ENCODE results near the gene ADGRG4. TPM values are rescaled to one million over a fixed set of nuclear protein-coding genes. Genes with fewer than 3 reads are reported as not detected.

Gene ADGRG4, protein sequence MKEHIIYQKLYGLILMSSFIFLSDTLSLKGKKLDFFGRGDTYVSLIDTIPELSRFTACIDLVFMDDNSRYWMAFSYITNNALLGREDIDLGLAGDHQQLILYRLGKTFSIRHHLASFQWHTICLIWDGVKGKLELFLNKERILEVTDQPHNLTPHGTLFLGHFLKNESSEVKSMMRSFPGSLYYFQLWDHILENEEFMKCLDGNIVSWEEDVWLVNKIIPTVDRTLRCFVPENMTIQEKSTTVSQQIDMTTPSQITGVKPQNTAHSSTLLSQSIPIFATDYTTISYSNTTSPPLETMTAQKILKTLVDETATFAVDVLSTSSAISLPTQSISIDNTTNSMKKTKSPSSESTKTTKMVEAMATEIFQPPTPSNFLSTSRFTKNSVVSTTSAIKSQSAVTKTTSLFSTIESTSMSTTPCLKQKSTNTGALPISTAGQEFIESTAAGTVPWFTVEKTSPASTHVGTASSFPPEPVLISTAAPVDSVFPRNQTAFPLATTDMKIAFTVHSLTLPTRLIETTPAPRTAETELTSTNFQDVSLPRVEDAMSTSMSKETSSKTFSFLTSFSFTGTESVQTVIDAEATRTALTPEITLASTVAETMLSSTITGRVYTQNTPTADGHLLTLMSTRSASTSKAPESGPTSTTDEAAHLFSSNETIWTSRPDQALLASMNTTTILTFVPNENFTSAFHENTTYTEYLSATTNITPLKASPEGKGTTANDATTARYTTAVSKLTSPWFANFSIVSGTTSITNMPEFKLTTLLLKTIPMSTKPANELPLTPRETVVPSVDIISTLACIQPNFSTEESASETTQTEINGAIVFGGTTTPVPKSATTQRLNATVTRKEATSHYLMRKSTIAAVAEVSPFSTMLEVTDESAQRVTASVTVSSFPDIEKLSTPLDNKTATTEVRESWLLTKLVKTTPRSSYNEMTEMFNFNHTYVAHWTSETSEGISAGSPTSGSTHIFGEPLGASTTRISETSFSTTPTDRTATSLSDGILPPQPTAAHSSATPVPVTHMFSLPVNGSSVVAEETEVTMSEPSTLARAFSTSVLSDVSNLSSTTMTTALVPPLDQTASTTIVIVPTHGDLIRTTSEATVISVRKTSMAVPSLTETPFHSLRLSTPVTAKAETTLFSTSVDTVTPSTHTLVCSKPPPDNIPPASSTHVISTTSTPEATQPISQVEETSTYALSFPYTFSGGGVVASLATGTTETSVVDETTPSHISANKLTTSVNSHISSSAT (N-terminal part only)
- polyA plus RNA-seq, result not detected in 2 replicates

GRCh38 chrX:136300721-136301120, at the start of gene ADGRG4:
ADGRG4 (plus strand) TSS chrX:136300963; CDS start chrX:136308778, 7,815 bp downstream.

GRCh38 chrX:136251041-136251991, 49.4 kb upstream of the ADGRG4 start, which contains the start of gene MAP7D3:
MAP7D3 (minus strand) TSS chrX:136251400; CDS start chrX:136251358, 42 bp downstream.

Other genes starting within 250 kb of the ADGRG4 start
- gene FHL1, start 153.4 kb upstream of the ADGRG4 start, polyA plus RNA-seq, result 90.3 and 91.8 TPM in 2 replicates
- 7.0 and 11.5 TPM in 2 replicates for gene MAP7D3, start 49.6 kb upstream of the ADGRG4 start, polyA plus RNA-seq
- not detected in 2 replicates for gene BRS3, start 187.0 kb downstream of the ADGRG4 start, polyA plus RNA-seq
- 56.2 and 59.9 TPM in 2 replicates for gene HTATSF1, start 196.6 kb downstream of the ADGRG4 start, polyA plus RNA-seq
- 2.1 TPM in 1 of 2 replicates, not detected in the other for gene VGLL1, start 231.3 kb downstream of the ADGRG4 start, polyA plus RNA-seq